WERI-Rb-1 (cell line): ENCODE measurements around the gene TTC4.

ENCODE experiments used
- DNase-seq: peaks from one replicate; pipeline ENCODE4 v3.0.0-alpha.2; 2020
- H3K27ac ChIP-seq: fragments of 250-450 bp; sonication (Bioruptor Pico); 2 replicates; pipeline ENCODE4 v1.5.1; 2020; ENCODE audit warnings: mild to moderate bottlenecking, moderate library complexity
- H3K27me3 ChIP-seq: fragments of 250-450 bp; sonication (Bioruptor Pico); 2 replicates; pipeline ENCODE4 v1.5.1; 2021; ENCODE audit warnings: mild to moderate bottlenecking, low read depth, moderate library complexity; ENCODE audit not compliant: insufficient read depth, severe bottlenecking
- H3K36me3 ChIP-seq: fragments of 250-450 bp; sonication (Bioruptor Pico); 2 replicates; pipeline ENCODE4 v1.5.1; 2020; ENCODE audit warnings: mild to moderate bottlenecking, moderate library complexity
- H3K4me3 ChIP-seq: 2 replicates; pipeline ENCODE4 v1.5.1; 2011; ENCODE audit warnings: low read depth, mild to moderate bottlenecking, control low read depth, low read length
- H3K9me3 ChIP-seq: fragments of 250-450 bp; sonication (Bioruptor Pico); 2 replicates; pipeline ENCODE4 v1.5.1; 2021; ENCODE audit warnings: mild to moderate bottlenecking, moderate library complexity; ENCODE audit not compliant: severe bottlenecking
- CTCF ChIP-seq: IDR thresholded peaks from 2 replicates; pipeline ENCODE4 v1.5.1; 2011; ENCODE audit warnings: low read depth, mild to moderate bottlenecking, control low read depth, inconsistent platforms, low read length

TTC4 gene

DNA sequence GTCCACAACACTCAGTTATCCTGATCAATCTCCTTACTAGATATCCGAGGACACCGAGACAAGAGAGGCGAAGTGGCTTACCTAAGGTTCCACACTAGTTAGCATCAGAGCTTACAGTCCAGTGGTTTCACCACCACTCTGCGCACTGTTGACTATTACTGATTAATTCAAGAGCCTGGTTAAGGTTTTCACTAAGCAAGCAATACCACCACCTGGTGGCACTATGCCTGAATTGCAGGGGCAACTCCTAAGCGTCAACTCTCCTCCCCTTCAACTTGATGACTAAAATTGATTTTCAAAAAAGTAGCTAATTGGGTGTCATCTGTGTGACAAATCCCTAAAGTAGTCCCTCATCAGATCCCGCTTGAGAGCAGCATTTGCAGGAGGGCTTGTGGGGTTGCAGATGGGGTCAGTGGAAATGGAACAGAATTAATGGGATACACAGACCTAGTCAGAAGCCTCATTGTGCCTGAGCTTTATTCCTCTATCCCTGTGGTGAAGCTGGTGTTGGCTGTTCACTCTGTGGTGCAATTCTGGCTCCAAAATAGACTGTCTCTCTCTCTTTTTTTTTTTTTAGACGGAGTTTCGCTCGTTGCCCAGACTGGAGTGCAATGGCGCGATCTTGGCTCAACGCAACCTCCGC lies 76.3 kb downstream of the TTC4 start:
- no peaks in the 10 kb centered on the region for H3K27me3 ChIP-seq
- H3K4me3 ChIP-seq: no peak overlapping the region
- H3K27ac ChIP-seq: no peak overlapping the region
- TF ChIP-seq CTCF: peak; percentile 86
- H3K9me3 ChIP-seq: no peaks in the 10 kb centered on the region
- peak; percentile 75 for DNase-seq
- H3K36me3 ChIP-seq: no peaks in the 10 kb centered on the region
